Gastrocnemius medialis (tissue), 4 donors: ENCODE results near the gene CDC37L1. TPM values are rescaled to one million over a fixed set of nuclear protein-coding genes. Genes with fewer than 3 reads are reported as not detected.
A peak's percentile ranks its signal among the peaks of the same experiment; 100 is the strongest.

Experiments used
- ATAC-seq, 2 donors: fragments of 150-250 bp; one replicate each; pipeline ENCODE4 v1.9.1; 2016
- DNase-seq, 2 donors: peaks; one replicate each; pipeline ENCODE4 v3.0.0-alpha.2; 2019
- H3K27ac ChIP-seq, 4 donors: fragments of 200-600 bp; sonication (generic); 1 replicate in 1 of 4; 2 replicates in 3 of 4; pipeline ENCODE4 v1.5.1; 2016 to 2018; ENCODE audit warnings: mild to moderate bottlenecking in 2 of 4, moderate library complexity in 1 of 4
- H3K27me3 ChIP-seq, 3 donors: fragments of 200-600 bp; sonication (generic) in 2 of 3; 1 replicate in 1 of 3; 2 replicates in 2 of 3; pipeline versions ENCODE4 v1.5.1 to v1.6.0; 2016 to 2019; ENCODE audit warnings: mild to moderate bottlenecking in 1 of 3, moderate library complexity in 1 of 3
- H3K36me3 ChIP-seq, 2 donors: fragments of 200-600 bp; sonication (generic) in 1 of 2; one replicate each; pipeline ENCODE4 v1.5.1; 2017 to 2018
- H3K4me1 ChIP-seq, 2 donors: fragments of 200-600 bp; sonication (generic) in 1 of 2; one replicate each; pipeline ENCODE4 v1.5.1; 2016 to 2017; ENCODE audit warnings: mild to moderate bottlenecking in 2 of 2
- H3K4me3 ChIP-seq, 4 donors: fragments of 200-600 bp; sonication (generic) in 3 of 4; 1 replicate in 1 of 4; 2 replicates in 3 of 4; pipeline ENCODE4 v1.5.1; 2016 to 2019; ENCODE audit warnings: mild to moderate bottlenecking in 2 of 4
- H3K9me3 ChIP-seq, 3 donors: fragments of 200-600 bp; sonication (generic) in 2 of 3; 1 replicate in 1 of 3; 2 replicates in 2 of 3; pipeline ENCODE4 v1.5.1; 2016 to 2019
- CTCF ChIP-seq, 5 experiments: fragments of 450-650 bp in 3 of 5; fragments of 200-600 bp in 2 of 5; sonication (generic) in 2 of 5; IDR thresholded peaks in 4 of 5; conservative IDR thresholded peaks in 1 of 5; 1 replicate in 4 of 5; 2 replicates in 1 of 5; pipeline ENCODE4 v1.5.1; 2016 to 2019; ENCODE audit warnings: antibody characterized with exemption in 5 of 5, mild to moderate bottlenecking in 3 of 5, moderate library complexity in 3 of 5
- POLR2A ChIP-seq, 2 donors: fragments of 450-650 bp; IDR thresholded peaks; one replicate each; pipeline ENCODE4 v1.6.1; 2017; ENCODE audit warnings: antibody characterized with exemption in 2 of 2, mild to moderate bottlenecking in 2 of 2, moderate library complexity in 2 of 2
- in situ Hi-C, 4 donors: fragments of 200-750 bp; cut with MboI; loops; one replicate each; pipeline versions ENCODE4 v1.15.0 to v1.8.0; 2017; ENCODE audit warnings: low sequenced_read_pairs in 4 of 4
- intact Hi-C: fragments of 100-400 bp; cut with DNase I; formaldehyde crosslinking; loops from one replicate; pipeline ENCODE4 v1.15.1; 2023; ENCODE audit warnings: low total_unique reads
- total RNA-seq, 4 donors: library from RNA; depleted of rRNA; stranded (reverse); fragments of >200 nt; gene quantifications; one replicate each; pipeline versions ENCODE4 v1.1.0 to v1.2.3, GENCODE V29; 2016

CDC37L1 gene
- total RNA-seq, 4 donors from 2014 or later = 91.1 to 157 (median 131) TPM

- Histone ChIP-seq H3K9me3 (no peaks in the 10 kb centered on the region), H3K27ac (peak overlapping the region in 3 of 4 donors; percentile 27 to 55 (median 50)), H3K4me3 (no peak overlapping the region), H3K4me1 (peaks cover 11 to 18% of the 10 kb centered on the region in 2 donors), H3K27me3 (no peaks in the 10 kb centered on the region), H3K36me3 (peaks cover 0 to 64% of the 10 kb centered on the region in 2 donors)
- DNase-seq = peak in 1 of 2 donors; percentile 51
- ATAC-seq = peak; percentile 71 to 92
- TF ChIP-seq POLR2A (IDR thresholded peaks at IDR 0.05) (no peak), CTCF (IDR thresholded peaks at IDR 0.05 in 4 of 5, conservative IDR thresholded peaks at IDR 0.05 in 1 of 5) (no peak)
- in situ Hi-C loops = loop anchor here in 1 of 4 donors (25.0 kb wide), 1 partner anchor 94 kb away; no protein-coding TSS in a partner anchor
- intact Hi-C loops = no loop called here
Measured at GRCh38 chr9:4717815-4718214, 38.4 kb downstream of the CDC37L1 start.

- intact Hi-C loops (no loop called here), in situ Hi-C loops (loop anchor here in 1 of 4 donors (25.0 kb wide), 1 partner anchor 93 kb away; no protein-coding TSS in a partner anchor)
- TF ChIP-seq POLR2A (IDR thresholded peaks at IDR 0.05) (no peak), CTCF (IDR thresholded peaks at IDR 0.05 in 4 of 5, conservative IDR thresholded peaks at IDR 0.05 in 1 of 5) (no peak)
- Histone ChIP-seq H3K4me1 (peaks cover 7 to 15% of the 10 kb centered on the region in 2 donors), H3K27ac (peak overlapping the region in 2 of 4 donors; percentile 23 to 55), H3K4me3 (no peak overlapping the region), H3K27me3 (no peaks in the 10 kb centered on the region), H3K9me3 (no peaks in the 10 kb centered on the region), H3K36me3 (peaks cover 0 to 66% of the 10 kb centered on the region in 2 donors)
- DNase-seq = no peak
- ATAC-seq = no peak
Measured at GRCh38 chr9:4718911-4719310, 39.5 kb downstream of the CDC37L1 start.

GRCh38 chr9:4721736-4722135 is 42.4 kb downstream of the CDC37L1 start:
- in situ Hi-C loops = loop anchor here in 1 of 4 donors (25.0 kb wide), 1 partner anchor 91 kb away; no protein-coding TSS in a partner anchor
- no peaks in the 10 kb centered on the region for H3K9me3 ChIP-seq

GRCh38 chr9:4725706-4726442 is 46.5 kb downstream of the CDC37L1 start:
- H3K9me3 ChIP-seq = no peaks in the 10 kb centered on the region
- ATAC-seq (no peak), DNase-seq (no peak)
- no peak overlapping the region for H3K4me3 ChIP-seq
- H3K4me1 ChIP-seq = peaks cover 0 to 4% of the 10 kb centered on the region in 2 donors
- no peak overlapping the region for H3K27ac ChIP-seq
- intact Hi-C loops = no loop called here
- no peak for TF ChIP-seq POLR2A (IDR thresholded peaks at IDR 0.05)
- no peak for TF ChIP-seq CTCF (IDR thresholded peaks at IDR 0.05 in 4 of 5, conservative IDR thresholded peaks at IDR 0.05 in 1 of 5)
- peaks cover 0 to 20% of the 10 kb centered on the region in 2 donors for H3K36me3 ChIP-seq
- in situ Hi-C loops = no loop called here
- H3K27me3 ChIP-seq = no peaks in the 10 kb centered on the region

More at GRCh38 chr9:4721736-4722135, 42.4 kb downstream of the CDC37L1 start:
- Histone ChIP-seq H3K4me1 (peaks cover 7 to 16% of the 10 kb centered on the region in 2 donors), H3K27me3 (no peaks in the 10 kb centered on the region), H3K27ac (no peak overlapping the region), H3K4me3 (no peak overlapping the region), H3K36me3 (peaks cover 0 to 55% of the 10 kb centered on the region in 2 donors)
- no peak for ATAC-seq
- no peak for TF ChIP-seq CTCF (IDR thresholded peaks at IDR 0.05 in 4 of 5, conservative IDR thresholded peaks at IDR 0.05 in 1 of 5)
- TF ChIP-seq POLR2A (IDR thresholded peaks at IDR 0.05) = no peak
- no peak for DNase-seq
- intact Hi-C loops = no loop called here
